Stimulated activated CD4-positive, alpha-beta T cell treated with anti-CD3 and anti-CD28 coated beads, Interleukin-12 subunit alpha, Interleukin-12 subunit beta, amount 100 ng/mL, for 4 hours (primary cell): ENCODE measurements around the gene TTC34.
A peak's percentile ranks its signal among the peaks of the same experiment; 100 is the strongest.
"Not testable (repeated sequence)": the region's sequence is repeated elsewhere in the genome, so short reads cannot be mapped to it uniquely, and the experiment has no call there.

Source experiments
- DNase-seq: peaks from one replicate; pipeline ENCODE4 v3.0.0-alpha.2; 2020

The TTC34 gene

DNA sequence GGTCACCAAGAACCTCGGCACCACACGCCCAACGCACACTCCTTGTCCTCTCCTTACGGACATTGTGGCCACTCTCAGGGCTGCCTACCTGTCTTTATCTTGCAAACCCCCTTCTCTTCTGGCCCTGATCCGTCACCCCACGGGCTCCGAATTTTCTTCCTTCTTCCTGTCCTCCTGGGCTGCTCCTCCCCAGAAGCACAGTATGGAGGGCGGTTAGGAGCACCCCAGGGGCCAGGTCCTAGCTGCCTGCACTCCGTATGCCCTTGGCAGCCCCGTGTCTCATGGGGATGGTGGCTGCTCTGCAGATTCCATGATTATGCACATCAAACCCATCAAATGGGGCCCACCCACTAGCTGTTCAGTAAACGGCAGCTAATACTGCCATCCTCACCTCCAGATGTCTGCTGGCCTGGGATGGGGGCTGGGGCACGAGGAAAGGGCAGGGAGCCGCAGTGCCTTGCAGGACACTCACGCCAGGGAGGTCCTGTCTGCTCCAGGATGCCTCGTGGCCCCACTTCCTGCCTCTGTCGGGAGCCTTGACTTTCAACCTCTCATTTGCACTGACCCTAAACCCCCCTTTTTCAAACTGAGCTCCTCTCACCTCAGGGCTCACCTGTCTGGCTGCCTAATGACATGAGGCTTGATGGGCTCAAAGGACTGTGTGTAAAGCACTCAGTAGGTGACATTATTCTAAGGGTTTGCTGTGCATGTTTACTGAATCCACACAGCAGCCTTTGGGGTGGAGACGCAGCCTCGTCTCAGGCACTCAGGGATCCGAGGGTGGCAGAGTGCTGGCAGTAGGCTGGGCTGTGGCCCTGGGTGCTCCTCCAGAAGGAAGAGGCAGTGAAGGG lies 4.4 kb downstream of the TTC34 start:
- DNase-seq, result no peak

DNA sequence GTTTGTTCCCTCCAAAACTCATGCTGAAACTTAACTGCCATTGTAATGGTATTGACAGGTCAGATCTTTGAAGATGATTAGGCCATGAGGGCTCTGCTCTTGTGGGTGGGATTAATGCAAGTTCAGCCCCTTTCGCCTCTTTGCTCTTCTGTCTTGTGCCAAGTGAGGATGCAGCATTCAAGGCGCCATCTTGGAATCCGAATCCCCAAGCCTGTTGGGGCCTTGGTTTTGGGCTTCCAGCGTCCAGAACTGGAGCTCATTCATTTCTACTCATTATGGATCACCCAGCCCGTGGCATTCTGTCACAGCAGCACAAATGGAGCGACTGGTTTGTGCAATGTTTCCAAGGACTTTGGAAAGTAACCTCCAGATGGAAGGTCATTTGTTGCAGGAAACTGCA lies 5.6 kb downstream of the TTC34 start:
- DNase-seq, result no peak

DNA sequence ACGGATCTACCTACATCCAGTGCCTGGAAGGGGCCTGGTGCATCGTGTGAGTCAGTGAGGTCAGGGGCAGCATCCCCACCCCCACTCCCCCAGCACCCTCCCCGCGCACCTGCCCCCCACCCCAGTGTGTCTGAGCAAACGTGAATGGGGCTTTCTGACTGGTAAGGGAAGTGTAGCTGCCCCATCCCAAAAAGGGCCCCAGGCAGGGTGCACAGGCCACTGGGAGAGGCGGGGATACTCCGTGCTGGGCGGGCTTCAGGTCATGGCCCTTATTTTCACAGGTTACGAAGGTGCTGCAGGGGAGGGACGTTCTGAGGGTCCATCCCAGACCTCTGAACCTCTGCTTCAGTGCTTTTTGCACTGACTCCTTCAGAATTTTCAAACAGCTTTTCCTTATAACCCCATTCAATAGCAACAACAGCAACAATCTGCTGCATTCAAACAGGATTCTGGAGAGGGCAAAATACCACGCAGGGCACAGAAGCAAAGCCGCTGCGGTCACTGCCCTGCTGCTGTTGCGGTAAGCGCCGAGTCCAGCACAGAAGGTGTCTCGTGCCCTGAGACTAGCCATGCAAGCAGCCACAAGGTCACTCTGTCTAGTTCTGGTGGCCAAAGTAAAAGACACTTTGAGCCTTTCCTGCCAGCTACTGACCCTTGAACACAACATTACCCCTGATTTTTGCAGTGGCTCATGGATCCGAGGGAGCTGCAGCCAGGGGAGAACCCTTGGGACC lies 10.3 kb downstream of the TTC34 start:
- DNase-seq, result no peak

- DNase-seq, result no peak
Observed at GRCh38 chr1:2789986-2790581, 11.4 kb downstream of the TTC34 start.

- DNase-seq, result no peak
Observed at GRCh38 chr1:2789164-2789985, 12.1 kb downstream of the TTC34 start.

DNA sequence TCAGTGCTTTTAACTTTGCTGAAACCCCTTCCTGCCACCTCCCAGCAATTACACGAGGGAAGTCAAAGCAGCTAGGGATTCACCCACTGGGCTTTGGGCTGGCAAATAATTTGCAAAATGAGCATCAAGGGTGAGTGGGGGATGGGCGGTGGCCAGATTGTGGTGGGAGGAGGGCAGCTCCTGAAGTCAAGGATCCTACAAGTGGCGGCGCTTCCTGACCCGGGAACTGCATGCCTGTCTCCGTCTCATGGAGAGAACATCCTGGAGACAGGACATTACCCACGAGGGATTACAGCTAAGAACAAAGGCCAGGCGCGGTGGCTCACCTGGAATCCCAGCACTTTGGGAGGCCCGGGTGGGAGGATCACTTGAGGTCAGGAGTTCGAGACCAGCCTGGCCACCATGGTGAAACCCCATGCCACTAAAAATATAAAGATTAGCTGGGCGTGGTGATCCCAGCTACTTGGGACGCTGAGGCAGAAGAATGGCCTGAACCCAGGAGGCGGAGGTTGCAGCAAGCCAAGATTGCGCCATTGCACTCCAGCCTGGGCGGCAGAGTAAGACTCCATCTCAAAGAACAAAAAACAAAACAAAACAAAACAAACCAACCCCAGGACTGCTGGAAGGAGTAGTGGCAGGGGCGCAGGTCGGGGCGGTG lies 12.9 kb downstream of the TTC34 start:
- DNase-seq, result no peak

GRCh38 chr1:2787163-2787911 lies 14.2 kb downstream of the TTC34 start:
- no peak for DNase-seq

DNA sequence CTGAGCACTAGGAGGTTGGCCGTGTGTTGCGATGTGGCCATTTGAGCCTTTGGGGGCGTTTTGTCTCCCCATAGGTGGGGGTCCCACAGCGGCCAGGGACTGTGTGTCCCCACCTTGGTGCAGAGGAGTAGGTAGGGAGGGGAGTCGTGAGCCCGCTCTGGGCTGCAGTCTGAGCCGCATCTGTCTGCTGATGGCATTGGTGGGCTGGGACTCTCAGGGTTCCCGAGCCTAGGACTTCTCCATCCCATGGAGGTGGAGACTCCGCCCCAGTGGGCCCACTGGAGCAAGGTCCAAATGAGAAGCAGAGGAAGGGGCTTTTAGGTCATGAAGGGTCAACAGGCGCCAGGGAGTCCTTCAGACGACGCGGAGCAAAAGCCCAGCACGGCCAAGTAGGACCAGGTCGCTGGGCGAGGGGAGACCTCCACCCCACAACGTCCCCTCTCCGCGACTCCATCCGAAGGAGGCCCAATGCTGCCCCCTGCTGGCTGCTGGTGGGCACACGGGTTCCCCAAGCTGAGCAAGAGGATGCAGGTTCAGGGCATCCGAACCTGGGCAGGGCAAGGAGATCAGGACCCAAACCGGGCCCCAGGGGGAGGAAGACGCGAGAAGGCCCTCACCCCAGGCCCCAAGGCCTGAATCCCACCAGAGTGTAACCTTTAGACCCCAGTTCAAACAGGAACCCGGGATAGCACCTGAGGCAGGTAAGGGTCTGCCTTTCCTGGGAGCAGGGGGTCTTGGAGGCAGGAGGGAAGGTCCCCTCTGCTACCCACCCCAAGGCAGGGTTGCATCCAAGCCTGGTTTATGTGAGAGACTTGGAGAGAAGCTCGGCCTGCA lies 14.9 kb downstream of the TTC34 start:
- DNase-seq, result peak; percentile 78

- no peak for DNase-seq
Observed at GRCh38 chr1:2785631-2786328, 15.7 kb downstream of the TTC34 start.

- DNase-seq, result no peak
Observed at GRCh38 chr1:2784854-2785630, 16.5 kb downstream of the TTC34 start.

- DNase-seq, result no peak
Observed at GRCh38 chr1:2783435-2784397, 17.8 kb downstream of the TTC34 start.

DNA sequence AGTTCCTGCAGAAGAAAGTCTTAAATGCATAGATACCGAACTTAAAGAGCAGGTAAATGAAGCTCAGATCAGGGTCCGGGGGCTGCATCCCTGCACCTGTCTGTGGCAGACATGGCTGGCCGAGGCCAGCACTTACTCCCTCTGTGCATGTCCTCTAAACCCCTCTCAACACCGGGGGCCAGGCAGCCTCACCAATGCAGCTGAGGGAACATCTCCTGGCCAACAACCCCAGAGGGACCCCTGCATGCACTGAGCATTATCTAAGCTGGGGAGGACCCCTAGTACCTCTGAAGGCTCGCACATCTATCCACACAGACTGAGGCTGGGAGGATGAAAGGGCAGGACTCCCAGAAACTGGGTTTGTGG lies 18.4 kb downstream of the TTC34 start:
- DNase-seq, result no peak

DNA sequence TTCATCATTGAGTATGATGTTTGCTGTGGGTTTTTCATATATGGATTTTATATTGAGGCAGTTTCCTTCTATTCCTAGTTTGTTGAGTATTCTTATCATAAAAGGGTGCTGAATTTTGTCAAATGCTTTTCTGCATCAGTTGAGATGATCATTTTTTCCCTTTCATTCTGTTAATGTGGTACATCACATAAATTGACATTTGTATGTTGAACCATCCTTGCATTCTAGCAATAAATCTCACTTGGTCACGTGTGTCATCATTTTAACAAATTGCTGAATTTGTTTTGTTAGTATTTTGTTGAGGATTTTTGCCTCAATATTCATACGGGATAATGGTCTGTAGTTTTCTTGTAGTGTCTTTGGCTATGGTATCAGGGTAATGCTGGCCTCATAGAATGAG lies 19.9 kb downstream of the TTC34 start:
- DNase-seq, result no peak

- DNase-seq, result no peak
Observed at GRCh38 chr1:2778220-2778592, 23.3 kb downstream of the TTC34 start.

GRCh38 chr1:2777424-2778219 lies 23.9 kb downstream of the TTC34 start:
- DNase-seq, result no peak

GRCh38 chr1:2775333-2775732 lies 26.2 kb downstream of the TTC34 start:
- not testable (repeated sequence) for DNase-seq

DNA sequence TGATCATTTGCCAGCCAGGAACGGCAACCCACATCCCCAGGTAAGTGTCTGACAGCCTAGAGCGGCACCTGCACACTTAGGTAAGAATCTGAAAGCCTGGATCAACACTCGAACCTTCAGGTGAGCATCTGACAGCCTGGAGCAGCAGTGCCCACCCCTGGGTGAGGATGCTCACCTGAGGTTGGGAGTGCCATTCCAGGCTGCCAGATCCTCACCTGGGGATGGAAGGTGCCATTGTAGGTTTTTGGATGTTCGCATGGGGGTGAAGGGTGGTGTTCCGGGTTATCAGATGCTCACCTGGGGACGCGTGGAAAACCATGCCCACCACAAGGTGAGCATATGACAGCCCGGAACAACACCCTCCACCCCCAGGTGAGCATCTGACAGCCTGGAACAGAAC lies 33.4 kb downstream of the TTC34 start:
- DNase-seq, result not testable (repeated sequence)
